ENCODE results near the gene LUM.

LUM gene

DNA sequence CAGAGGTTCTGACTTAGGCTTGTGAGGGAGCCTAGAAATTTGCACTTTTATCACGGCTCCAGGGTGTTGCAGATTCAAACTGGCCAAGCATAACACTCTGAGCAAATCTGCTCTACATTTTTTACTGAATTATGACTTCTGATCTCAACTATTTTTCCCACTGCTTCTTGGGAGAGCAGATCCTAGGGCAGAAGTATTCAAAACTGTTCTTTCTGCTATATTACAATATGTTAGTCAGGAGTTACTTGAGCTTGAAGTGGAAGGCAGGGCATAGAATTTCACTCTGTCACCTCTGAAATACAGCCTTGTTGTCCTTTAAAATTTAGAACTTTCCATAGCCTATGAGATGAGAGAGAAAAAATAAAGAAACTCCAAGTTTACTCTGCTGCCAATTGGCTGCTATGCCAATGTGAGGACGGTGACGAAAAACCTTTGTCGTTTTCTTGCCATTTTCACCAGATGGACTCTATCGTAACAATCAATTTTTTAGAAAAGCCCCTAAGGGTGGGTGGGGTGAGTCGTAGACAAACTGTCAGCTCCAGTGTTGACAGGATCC is 37.1 kb downstream of the LUM start:
- DNase-seq = no peak

DNA sequence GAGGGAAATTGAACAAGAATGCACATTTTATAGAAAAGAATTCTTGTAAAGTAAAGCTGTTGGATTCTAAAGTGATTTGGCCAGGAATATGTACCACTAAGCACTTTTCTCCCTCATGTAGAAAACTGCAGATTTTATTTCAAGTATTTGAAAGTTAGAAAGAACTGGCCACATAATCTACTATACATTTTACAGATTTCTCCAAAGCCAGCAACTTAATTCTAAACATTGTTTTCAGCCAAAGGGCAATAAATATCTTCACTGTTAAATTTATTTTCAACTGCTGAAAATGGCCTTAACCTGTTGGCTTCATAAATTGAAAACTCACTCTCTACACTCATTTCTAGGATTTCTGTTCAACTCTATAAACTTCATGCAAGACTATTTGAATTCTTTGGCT is 37.9 kb downstream of the LUM start:
- DNase-seq = no peak

GRCh38 chr12:91072931-91073330 is 38.4 kb downstream of the LUM start:
- DNase-seq = no peak

DNA sequence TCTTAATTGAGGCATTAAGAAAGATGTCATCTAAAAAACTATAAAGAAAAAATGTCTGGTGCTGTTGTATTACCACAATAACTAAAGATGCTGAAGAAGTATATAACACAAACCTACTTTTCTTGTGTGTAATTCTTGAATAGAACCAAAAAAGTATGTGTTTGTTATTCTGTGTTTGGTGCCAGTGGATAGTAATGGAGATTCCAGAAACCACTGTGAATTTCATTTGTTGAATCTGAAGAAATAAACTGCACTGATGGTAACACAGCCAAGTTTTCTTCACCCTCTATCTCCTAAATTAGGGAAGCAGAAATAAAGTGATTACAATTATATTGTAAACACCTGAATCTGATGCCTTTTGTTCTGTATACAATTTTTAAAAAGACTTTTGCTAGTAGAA is 40.4 kb downstream of the LUM start:
- no peak for DNase-seq

DNA sequence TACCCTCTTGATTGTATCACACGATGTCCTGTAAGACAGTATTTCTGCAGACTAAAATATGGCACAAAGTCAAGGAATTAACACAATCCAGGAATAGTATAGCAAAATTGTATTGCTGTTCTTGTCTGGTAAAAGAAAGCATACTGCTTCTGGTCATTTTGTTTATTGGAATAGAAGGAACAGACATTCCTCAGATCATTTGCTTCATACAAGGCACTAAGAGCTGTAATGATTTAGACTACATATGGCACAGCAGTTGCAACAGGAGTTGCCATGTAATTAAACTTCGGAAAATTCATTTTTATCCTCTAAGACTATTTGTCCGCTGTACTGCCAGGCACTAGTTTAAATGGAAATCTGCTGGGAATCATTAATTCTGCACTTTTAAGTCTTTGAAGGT is 45.9 kb downstream of the LUM start:
- DNase-seq = no peak

- no peak for DNase-seq
These were observed 46.7 kb downstream of the LUM start for GRCh38 chr12:91064640-91065039.

DNA sequence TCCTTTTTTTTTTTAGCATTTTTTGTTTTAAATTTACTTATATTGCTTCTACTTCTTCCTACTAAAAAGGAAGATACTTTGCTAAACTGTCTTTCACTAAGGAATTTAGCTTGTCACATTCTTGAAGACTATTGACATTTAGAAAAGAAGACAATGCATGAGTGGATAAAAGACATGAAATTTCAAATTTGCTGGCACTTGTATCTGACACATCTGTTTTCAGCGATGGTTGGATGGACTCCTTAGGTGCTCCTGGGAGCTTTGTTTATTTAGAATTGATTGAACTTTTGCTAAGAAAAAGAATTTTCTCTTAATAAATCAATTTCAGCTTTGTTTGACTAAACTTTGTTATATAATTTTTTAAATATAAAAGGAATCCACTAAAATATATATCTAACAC is 50.2 kb downstream of the LUM start:
- DNase-seq = no peak

GRCh38 chr12:91059211-91059610 is 52.1 kb downstream of the LUM start:
- DNase-seq = no peak

GRCh38 chr12:91058786-91059185 is 52.5 kb downstream of the LUM start:
- no peak for DNase-seq

- DNase-seq = no peak
These were observed 53.7 kb downstream of the LUM start, which contains the start of gene KERA for GRCh38 chr12:91057368-91058165. Gene KERA (minus strand): TSS chr12:91058024. CDS start chr12:91056281, 1,743 bp downstream.

- no peak for DNase-seq
These were observed 54.8 kb downstream of the LUM start for GRCh38 chr12:91056488-91056887.

DNA sequence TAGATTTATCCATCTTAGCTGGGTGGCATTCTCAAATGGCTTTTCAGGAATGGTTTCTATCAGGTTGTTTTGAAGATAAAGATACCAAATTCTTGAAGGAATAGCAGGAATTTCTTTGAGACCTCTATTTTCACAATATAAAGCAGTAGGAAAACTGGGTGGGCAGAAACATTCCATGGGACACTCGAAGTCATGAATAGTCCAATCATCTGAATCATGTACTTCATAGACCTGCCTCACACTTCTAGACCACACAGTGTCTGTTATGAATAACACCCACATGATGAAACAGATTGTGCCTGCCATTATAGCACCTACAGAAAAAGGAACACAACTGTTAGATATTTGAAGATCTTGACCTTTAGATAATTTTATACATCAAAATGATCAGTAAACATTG is 55.3 kb downstream of the LUM start:
- no peak for DNase-seq

DNA sequence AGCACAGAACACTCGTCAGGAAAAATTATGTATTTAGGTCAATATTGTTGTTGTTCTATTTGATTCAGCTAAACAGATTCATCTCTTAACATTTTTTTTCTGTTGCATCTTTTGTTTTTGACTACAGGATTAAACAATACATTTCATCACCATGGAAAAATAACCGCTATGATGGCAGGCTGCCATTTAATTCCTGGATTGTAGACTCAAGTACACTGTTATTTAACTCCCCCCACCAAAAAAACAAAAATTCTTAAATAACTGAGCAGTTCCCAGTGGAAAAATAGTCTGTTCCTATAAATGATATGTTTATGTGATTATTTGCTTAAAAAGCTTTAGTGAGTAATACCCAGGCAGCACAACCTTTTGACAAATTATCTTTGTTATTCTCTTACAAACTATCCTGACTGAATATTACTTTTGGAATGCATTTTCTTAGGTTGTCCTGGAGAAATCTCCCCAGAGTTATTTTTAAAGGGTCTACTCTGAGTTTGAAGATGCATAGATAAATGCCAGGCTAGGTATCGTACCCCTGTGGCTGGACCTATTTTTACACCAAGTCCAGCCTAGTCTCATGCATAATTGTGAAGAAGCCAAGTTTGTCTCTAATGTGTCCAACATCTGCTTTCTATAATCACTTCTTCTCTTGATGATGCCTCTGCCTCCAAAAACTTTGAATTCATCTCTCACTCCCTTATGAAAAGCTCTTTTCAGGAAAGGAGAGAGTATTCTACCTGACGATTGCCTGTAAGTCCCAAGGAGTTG is 57.2 kb downstream of the LUM start:
- DNase-seq = no peak

Data from hematopoietic multipotent progenitor cell treated with erythropoietin and hydrocortisone succinate and interleukin-3 and kit ligand, for 8 days (in vitro differentiated cells).